MCF 10A (cell line): ENCODE data around the gene LINGO1. TPM values are rescaled to one million over a fixed set of nuclear protein-coding genes. Genes with fewer than 3 reads are reported as not detected.

Experiments used
- BruUV-seq: library from RNA; stranded (reverse); fragments of 400-500 nt; replicated peaks from 2 replicates; lab custom pipeline; 2021; lab: Mats Ljungman, UMichigan
- CTCF ChIA-PET: fragments of 300-600 bp; sonication (Branson Sonifier 250); formaldehyde crosslinking; extraction: SDS; loops from one replicate; lab custom pipeline; 2021; ENCODE audit warnings: antibody characterized with exemption, inconsistent platforms; lab: Yijun Ruan, JAX
- POLR2A ChIA-PET: fragments of 300-600, 350-650 bp; sonication (Branson Sonifier 250); formaldehyde crosslinking; extraction: SDS; loops from one replicate; lab custom pipeline; 2020; ENCODE audit warnings: antibody characterized with exemption, inconsistent platforms; lab: Yijun Ruan, JAX
- DNase-seq: peaks from one replicate; pipeline ENCODE4 v3.0.0-alpha.2; 2018; ENCODE audit not compliant: unreplicated experiment
- H3K27ac Mint-ChIP-seq: one replicate; pipeline ENCODE4 v1.8.0; 2022; ENCODE audit warnings: mild to moderate bottlenecking, low read depth, mixed read lengths; ENCODE audit not compliant: unreplicated experiment
- H3K27me3 Mint-ChIP-seq: one replicate; pipeline ENCODE4 v1.8.0; 2022; ENCODE audit warnings: mixed read lengths; ENCODE audit not compliant: insufficient read depth, unreplicated experiment
- H3K36me3 Mint-ChIP-seq: one replicate; pipeline ENCODE4 v1.8.0; 2022; ENCODE audit warnings: mild to moderate bottlenecking, moderate library complexity, mixed read lengths; ENCODE audit not compliant: insufficient read depth, unreplicated experiment
- H3K4me1 Mint-ChIP-seq: one replicate; pipeline ENCODE4 v1.8.0; 2022; ENCODE audit warnings: mixed read lengths; ENCODE audit not compliant: insufficient read depth, unreplicated experiment
- H3K4me3 Mint-ChIP-seq: one replicate; pipeline ENCODE4 v1.8.0; 2022; ENCODE audit warnings: mild to moderate bottlenecking, moderate library complexity, mixed read lengths; ENCODE audit not compliant: unreplicated experiment
- H3K9me3 Mint-ChIP-seq: one replicate; pipeline ENCODE4 v1.8.0; 2022; ENCODE audit warnings: mixed read lengths; ENCODE audit not compliant: unreplicated experiment
- CTCF ChIP-seq: fragments of 200-600 bp; IDR thresholded peaks from one replicate; pipeline ENCODE4 v1.8.0; 2022; ENCODE audit warnings: antibody characterized with exemption, mild to moderate bottlenecking; ENCODE audit not compliant: unreplicated experiment
- intact Hi-C: fragments of 100-400 bp; cut with micrococcal nuclease; formaldehyde crosslinking; loops from 2 replicates; pipeline ENCODE4 v1.14.1; 2022
- total RNA-seq: library from RNA; stranded (reverse); gene quantifications from 2 replicates; pipeline ENCODE4 v1.2.3, GENCODE V29; 2022

LINGO1 gene
- total RNA-seq, 1 experiment from 2014 or later: not detected

- intact Hi-C loops: no loop called here
- DNase-seq: no peak
- Mint-ChIP-seq H3K27me3 (no peaks in the 10 kb centered on the region), H3K36me3 (no peaks in the 10 kb centered on the region), H3K9me3 (no peaks in the 10 kb centered on the region), H3K4me1 (no peaks in the 10 kb centered on the region), H3K27ac (no peak overlapping the region), H3K4me3 (no peak overlapping the region)
- no TSS peak for BruUV-seq
- CTCF ChIA-PET: no interaction called here
- POLR2A ChIA-PET: no interaction called here
- no peak for TF ChIP-seq CTCF
These were observed 18.9 kb downstream of the LINGO1 start for GRCh38 chr15:77613814-77614213.

- no peaks in the 10 kb centered on the region for H3K27me3 Mint-ChIP-seq
- no peak for DNase-seq
These were observed 19.6 kb downstream of the LINGO1 start for GRCh38 chr15:77612958-77613601.

GRCh38 chr15:77611767-77612166, 20.9 kb downstream of the LINGO1 start:
- TF ChIP-seq CTCF: no peak
- intact Hi-C loops: no loop called here
- ChIA-PET CTCF (no interaction called here), POLR2A (no interaction called here)
- H3K9me3 Mint-ChIP-seq: no peaks in the 10 kb centered on the region
- DNase-seq: no peak
- H3K36me3 Mint-ChIP-seq: no peaks in the 10 kb centered on the region
- no TSS peak for BruUV-seq
- no peaks in the 10 kb centered on the region for H3K27me3 Mint-ChIP-seq
- no peaks in the 10 kb centered on the region for H3K4me1 Mint-ChIP-seq
- H3K4me3 Mint-ChIP-seq: no peak overlapping the region
- H3K27ac Mint-ChIP-seq: no peak overlapping the region

More at GRCh38 chr15:77612958-77613601, 19.6 kb downstream of the LINGO1 start:
- TF ChIP-seq CTCF: no peak
- Mint-ChIP-seq H3K9me3 (no peaks in the 10 kb centered on the region), H3K4me1 (no peaks in the 10 kb centered on the region), H3K36me3 (no peaks in the 10 kb centered on the region), H3K4me3 (no peak overlapping the region), H3K27ac (no peak overlapping the region)
- CTCF ChIA-PET: interaction anchor here (0.9 kb wide), 1 partner anchor 13 kb away, joined by 3 read pairs; no protein-coding TSS in a partner anchor
- BruUV-seq: no TSS peak
- intact Hi-C loops: no loop called here
- POLR2A ChIA-PET: no interaction called here

GRCh38 chr15:77610731-77611130, 22.0 kb downstream of the LINGO1 start:
- Mint-ChIP-seq H3K27ac (no peak overlapping the region), H3K9me3 (no peaks in the 10 kb centered on the region), H3K27me3 (no peaks in the 10 kb centered on the region), H3K36me3 (no peaks in the 10 kb centered on the region), H3K4me1 (no peaks in the 10 kb centered on the region), H3K4me3 (no peak overlapping the region)
- POLR2A ChIA-PET: no interaction called here
- no TSS peak for BruUV-seq
- DNase-seq: no peak
- TF ChIP-seq CTCF: no peak
- CTCF ChIA-PET: interaction anchor here (0.6 kb wide), 1 partner anchor 12 kb away, joined by 3 read pairs; no protein-coding TSS in a partner anchor
- intact Hi-C loops: no loop called here
